RPMI8226 (cell line): ENCODE results near the gene FAM163A.
A peak's percentile ranks its signal among the peaks of the same experiment; 100 is the strongest.
"Not testable (repeated sequence)": the region's sequence is repeated elsewhere in the genome, so short reads cannot be mapped to it uniquely, and the experiment has no call there.

ENCODE experiments used
- DNase-seq: peaks from one replicate; pipeline ENCODE4 v3.0.0-alpha.2; 2015

FAM163A gene

DNA sequence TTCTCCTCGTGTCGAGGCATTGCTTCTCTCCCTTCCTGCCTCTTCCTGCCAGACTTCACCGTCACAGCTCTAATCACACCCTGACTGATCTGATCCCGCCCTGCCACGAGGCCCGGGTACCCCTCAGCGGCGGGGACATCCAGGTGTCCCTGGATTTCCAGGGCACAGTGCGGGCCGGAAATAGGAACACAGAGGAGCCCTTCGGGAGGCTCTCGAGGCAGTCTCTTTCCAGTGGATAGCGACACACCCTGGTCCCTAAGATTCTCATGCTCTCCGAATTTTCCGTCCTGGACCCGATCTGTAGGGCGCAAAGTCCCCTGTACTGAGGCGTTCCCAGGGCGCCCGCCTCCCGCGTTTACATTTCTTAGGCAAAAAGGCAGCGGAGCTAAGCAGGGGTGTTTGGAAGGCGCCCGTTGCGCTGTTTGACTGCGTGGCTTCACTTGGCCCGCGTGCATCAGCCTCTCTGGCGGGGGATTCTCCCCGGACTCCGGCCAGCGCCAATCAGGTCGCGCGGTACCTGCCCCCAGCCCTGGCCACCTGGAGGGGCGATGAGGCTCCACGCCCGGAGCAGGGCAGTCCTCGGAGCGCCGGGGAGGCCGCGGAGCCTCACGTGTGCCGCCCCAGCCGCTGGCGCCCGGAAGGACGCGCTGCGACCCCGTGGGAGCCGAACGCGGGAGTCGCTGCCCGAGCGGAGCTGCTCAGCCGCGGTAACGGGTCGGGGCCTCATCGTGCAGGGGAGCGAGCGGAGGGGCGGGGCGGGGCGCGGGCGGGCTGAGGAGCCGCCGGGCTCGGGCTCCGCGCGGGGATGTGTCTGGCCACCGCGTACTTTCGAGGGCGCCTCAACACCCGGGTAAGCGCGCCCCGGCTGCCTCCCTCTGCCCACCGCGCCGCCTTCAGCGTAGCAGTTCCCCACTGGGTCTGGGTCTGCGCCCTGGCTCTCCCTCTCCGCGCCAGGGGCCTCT is at the start of gene FAM163A:
TSS of gene FAM163A (plus strand) at position 575 of the 962 bp plus-strand sequence. CDS start 69,807 bp downstream, outside the sequence.
- no peak for DNase-seq

- not testable (repeated sequence) for DNase-seq
Measured at GRCh38 chr1:179694530-179694929, 48.6 kb upstream of the FAM163A start.

DNA sequence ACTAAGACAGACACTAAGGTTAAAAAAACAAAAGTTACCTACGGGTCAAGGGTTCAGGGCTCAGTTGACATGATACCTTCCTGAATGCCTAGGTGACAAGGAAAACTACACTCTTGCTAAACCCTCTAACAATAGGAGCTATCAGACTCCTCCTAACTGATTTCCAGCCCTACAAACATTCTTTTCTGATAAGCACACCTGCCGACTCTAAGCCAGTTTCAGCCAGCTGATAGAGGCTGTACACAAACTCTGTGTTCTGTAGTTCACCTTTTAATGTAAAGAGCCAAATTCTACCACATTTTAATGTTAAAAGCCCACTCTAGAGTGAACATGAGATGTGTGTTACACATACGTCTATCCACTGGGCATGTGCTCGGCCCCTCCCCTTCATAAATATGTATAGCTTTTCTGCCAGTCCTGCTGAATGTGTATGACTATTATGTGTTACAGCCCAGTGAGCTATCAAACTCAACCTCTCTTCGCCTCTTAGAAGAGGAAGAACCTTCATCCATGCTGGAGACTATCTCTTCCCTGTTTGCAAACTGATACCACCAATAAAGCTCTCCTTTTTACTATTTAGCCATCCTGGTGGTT is 40.0 kb upstream of the FAM163A start:
- DNase-seq: no peak

DNA sequence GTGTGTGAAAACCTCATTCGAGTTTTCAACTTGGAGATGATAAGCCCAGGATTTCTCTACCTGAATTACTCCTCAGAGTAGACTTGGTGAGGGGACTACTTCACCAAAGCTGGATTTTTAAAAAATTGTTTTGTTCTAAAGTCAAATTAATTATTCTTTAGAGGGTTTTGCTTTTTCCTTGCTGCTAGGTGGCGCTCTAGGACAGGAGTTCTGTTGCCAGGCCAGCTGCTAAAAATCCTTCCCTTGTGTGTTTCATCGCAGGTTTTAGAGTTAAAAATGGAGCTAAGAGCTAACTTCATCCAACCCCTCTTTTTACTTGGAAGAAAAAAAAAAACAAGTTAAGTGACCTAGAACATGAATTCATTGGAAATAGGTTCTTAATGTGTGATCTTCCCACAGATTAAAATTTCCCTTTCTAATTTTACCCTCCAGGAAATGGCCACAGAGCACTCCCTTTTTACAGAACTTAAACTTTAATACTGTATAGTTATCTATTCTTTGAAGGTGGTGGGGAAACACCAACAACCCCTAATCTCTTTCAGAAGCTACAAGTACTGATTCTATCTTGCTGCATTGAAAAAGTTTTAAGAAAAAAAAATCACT is 36.7 kb upstream of the FAM163A start:
- peak; percentile 71 for DNase-seq

DNA sequence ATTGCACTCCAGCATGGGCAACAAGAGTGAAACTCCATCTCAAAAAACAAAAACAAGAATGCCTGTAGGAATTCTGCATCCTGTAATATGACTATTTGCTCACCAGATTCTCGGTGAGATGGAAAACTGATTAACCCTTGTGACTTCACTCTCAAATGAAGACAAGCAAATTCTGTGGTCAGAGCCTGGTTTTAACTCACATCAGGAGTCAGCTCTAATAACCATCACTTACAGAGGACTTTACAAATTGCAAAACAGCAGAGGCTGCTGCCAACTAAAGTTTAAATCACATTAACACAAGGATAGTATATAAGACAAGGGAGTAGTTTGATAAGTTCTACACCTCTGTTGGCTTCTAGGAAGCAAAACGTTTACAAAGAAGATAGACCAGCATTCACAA is 35.7 kb upstream of the FAM163A start:
- no peak for DNase-seq

DNA sequence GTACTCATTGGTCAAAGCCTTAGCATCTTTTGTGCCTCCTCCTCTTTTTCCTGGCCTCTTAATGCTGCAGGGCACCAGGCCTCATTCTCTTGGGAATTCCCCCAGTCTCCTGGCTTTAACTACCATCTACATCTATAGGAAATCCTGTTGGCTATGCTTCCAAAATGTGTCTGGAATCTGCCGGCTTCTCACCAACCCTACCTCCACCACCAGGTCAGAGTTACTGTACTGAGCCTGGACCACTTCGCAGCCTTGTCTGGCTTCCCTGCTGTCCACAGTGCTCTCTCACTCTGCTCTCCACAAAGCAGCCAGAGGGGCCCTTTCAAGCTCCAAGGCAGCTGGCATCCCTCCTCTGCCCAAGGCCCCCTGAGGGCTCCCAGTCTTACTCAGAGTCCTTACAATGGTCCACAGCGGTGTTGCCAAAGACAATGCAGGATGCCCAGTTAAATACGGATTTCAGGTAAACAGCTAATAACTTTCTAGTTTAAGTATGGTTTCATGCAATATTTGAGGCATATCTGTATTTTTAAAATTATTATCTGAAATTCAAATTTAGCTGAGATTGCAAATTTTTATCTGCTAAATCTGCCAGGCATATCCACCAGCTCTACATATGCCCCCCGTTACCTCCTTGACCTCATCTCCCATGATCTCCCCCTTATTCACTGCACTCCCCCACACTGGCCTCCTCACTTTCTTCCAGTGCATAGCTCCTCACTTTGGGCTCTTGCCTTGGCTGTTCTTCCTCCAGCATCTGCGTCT is 34.5 kb upstream of the FAM163A start:
- no peak for DNase-seq

DNA sequence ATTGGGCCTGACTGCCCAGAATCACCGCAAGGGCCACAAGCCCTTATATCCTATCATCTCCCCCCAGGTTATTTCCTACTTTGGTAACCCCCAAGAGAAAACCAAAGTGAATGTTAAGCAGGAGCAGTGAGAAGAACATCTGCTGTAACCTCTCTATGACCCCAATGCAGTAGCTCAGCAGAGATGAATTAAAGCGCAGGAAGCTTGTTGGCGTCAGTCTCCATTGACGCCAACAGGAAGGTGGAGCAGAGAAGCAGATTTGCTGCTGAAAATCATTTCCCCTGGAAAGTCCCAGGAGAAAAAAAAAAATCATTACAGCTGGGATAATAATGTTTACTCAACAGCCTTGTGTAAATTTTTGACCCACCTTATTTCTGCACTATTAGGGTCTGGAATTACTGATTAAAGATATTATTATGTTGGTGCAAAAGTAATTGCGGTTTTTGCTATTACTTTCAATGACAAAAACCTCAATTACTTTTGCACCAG is 33.2 kb upstream of the FAM163A start:
- DNase-seq: peak; percentile 53

DNA sequence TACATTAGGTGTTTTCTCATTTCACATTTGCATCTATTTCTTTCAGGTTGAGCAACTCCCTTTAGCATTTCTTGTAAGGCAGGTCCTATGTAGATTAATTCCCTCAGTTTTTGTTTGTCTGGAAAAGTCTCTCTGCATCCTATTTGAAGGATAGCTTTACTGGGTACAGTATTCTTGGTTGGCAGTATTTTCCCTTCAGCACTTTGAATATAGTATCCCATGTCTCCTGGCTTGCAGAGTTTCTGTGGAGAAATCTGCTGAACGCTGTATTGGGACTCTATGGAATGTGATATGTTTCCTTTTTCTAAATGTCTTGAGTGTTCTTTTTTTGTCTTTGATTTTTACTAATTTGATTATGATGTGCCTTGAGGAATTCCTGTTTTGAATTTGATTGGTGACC is 28.9 kb upstream of the FAM163A start:
- no peak for DNase-seq

DNA sequence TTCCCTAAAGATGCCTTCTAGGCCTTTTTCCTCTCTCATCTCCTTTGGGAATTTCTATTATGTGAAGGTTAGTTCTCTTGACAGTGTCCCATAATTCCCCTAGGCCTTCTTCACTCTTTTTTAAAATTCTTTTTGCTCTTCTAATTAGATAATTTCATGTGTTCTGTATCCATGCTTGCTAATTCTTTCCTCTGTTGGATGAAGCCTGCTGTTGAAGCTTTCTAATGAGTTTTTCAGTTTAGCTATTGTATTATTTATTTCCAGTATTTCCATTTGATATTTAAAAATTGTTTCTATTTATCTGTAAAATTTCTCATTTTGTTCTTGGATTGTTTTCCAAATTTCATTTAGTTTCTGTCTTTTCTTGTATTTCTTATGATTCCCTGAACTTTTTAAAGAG is 28.5 kb upstream of the FAM163A start:
- no peak for DNase-seq

GRCh38 chr1:179719272-179719671 is 23.8 kb upstream of the FAM163A start:
- DNase-seq: no peak

DNA sequence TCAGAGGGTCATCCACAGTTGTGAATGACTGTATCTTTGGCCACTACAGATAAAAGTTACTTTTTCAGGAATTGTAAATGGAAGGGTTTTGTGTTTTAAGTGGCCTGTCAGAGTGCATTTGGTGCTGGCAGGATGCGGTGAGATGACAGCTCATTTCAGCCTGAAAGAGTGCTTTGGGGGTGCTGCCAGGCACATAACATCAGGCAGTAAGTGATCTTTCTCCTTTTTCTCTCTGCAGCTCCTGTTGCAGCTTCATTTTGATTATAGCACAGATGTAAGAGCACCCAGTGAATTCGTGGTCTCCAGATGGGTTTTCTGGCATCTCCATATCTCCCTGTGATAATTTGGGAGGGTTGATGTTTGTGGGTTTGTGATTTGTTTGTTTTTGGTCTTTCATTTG is 14.8 kb upstream of the FAM163A start:
- DNase-seq: no peak

DNA sequence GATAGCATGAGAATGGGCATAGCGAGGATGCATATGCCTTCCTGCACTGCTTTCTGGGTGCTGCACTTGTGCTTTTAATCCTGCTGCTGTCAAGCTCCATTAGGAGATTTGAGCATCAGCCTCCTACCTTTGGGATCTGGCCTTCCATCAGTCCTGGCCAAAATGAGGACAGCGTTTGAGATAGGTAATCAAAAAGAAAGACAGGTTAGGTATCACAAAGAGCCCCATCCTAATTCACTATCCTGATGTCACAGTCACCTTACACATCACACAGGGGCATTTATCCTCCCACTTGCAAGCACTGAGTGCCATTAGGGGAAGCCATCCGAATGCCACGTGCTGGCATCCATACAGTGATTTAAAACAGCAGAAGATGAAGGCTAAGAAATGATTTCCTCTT is 13.2 kb upstream of the FAM163A start:
- DNase-seq: no peak

DNA sequence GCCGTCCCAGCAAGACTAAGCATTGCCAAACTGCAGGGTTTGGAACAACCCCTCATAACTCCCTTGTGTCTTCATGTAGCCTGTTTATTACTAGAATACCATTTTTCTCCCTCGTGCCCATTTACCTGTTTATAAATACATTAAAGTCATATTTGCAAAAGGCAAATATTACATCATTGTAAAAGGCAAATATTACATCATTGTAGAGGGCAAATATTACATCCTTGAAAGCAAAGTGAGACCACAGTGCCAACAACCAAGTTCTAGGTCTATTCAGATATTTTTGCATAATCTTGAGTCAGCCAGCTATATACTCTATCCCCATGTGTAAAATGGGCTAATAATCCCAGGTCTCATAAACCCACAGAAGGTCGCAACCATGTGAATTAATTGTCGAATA is 11.4 kb upstream of the FAM163A start:
- DNase-seq: no peak

DNA sequence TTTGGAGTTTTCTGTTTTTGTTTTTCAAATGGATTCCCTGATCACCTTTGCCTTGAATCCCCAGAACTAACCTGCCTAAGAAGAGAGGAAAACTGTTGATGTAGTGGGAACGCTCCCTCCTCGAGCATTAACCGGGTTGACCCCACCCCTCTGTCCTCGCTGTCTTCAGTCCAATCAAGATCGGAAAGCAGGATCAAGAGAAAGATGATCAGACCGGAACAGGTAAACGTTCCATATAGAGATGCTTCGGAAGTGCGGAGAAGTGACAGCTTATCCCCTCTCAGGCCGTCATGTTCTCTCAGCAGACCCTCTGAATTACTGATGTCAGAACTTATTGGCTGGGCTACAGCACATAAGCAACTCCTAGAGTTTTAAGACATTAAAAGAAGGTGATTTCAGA is 800 bp upstream of the FAM163A start:
- DNase-seq: no peak

- DNase-seq: no peak
Measured at GRCh38 chr1:179743679-179744400, 749 bp downstream of the FAM163A start.

- no peak for DNase-seq
Measured at GRCh38 chr1:179744401-179745130, 1.5 kb downstream of the FAM163A start.

- DNase-seq: no peak
Measured at GRCh38 chr1:179745131-179745611, 2.1 kb downstream of the FAM163A start.

DNA sequence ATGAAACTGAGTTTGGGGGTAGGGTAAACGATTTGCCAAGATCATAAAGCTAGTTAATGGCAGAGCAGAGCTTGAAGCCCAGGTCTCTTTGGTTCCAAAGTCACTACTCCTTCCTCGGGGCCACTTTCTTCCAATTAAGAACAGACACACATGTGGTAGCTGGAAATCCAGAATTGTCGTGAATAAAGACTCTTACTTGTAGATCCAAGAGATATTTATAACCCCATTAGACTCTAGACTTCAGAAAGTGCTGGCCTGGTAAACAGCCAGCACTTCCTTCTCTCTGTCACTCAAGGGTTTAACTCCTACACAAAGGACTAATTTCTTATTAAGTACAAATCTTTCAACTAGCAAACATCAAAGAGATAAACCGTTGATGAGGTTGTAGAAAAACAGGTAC is 2.7 kb downstream of the FAM163A start:
- DNase-seq: no peak

DNA sequence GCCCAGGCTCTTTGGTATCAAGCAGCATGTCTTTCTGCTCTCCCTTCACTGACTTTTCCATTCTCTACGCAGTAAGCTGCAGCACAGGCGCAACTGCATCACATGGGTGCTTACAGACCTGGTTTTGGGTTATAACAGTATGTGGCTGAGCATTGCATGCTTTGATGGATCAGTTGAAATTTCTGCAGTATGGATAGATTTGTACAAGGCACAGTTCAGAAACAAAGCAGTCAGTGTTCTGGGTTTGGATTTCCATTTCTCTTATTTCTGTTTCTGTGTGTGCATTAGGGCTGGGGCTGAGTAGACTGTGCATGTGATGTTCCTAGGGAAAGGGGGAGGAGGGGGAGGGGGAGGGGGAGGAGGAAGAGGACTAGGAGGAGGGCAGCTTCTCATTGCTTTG is 4.5 kb downstream of the FAM163A start:
- DNase-seq: no peak

- no peak for DNase-seq
Measured at GRCh38 chr1:179748772-179749171, 5.7 kb downstream of the FAM163A start.

GRCh38 chr1:179750630-179751029 is 7.5 kb downstream of the FAM163A start:
- no peak for DNase-seq
